K562 (cell line): Measurements from ENCODE around the gene PIK3CA. TPM values are rescaled to one million over a fixed set of nuclear protein-coding genes. Genes with fewer than 3 reads are reported as not detected.
"Not testable (repeated sequence)": the region's sequence is repeated elsewhere in the genome, so short reads cannot be mapped to it uniquely, and the experiment has no call there.

ENCODE experiments used
- ATAC-seq: fragments of 200-7000 bp; cut with Tn5 transposase; 3 replicates; pipeline ENCODE4 v1.9.1; 2020; ENCODE audit warnings: moderate library complexity
- BruUV-seq: library from RNA; stranded (reverse); fragments of 400-500 nt; replicated peaks from 2 replicates; lab custom pipeline; 2021; lab: Mats Ljungman, UMichigan
- CTCF ChIA-PET: fragments of 300-600 bp; formaldehyde crosslinking; extraction: SDS; loops from one replicate; lab custom pipeline; 2021; ENCODE audit warnings: low intra/inter-chr PET ratio; lab: Yijun Ruan, JAX
- POLR2A ChIA-PET: fragments of 300-600, 350-650 bp; sonication (Branson Sonifier 250); formaldehyde crosslinking; extraction: SDS; loops from one replicate; lab custom pipeline; 2021; ENCODE audit warnings: antibody characterized with exemption, inconsistent platforms; lab: Yijun Ruan, JAX
- DNase-seq, 4 experiments: peaks; one replicate each; pipeline versions ENCODE4 v3.0.0 to v3.0.0-alpha.2; 2011 to 2018; ENCODE audit warnings: low spot score in 3 of 4, mixed read lengths in 3 of 4; ENCODE audit errors: extremely low read depth in 1 of 4
- FAIRE-seq: peaks from 2 replicates; lab custom pipeline; 2011; peaks lifted over from hg19 to GRCh38; lab: Jason Lieb, UNC
- H2AFZ ChIP-seq: 2 replicates; pipeline ENCODE4 v1.6.0; 2011; ENCODE audit warnings: low read depth, low read length, control low read depth, inconsistent platforms
- H3K27ac ChIP-seq: fragments of 200-600 bp; 3 replicates; pipeline ENCODE4 v1.8.0; 2011; ENCODE audit warnings: low read depth, mild to moderate bottlenecking, control low read depth, inconsistent platforms, low read length, moderate library complexity, mixed read lengths; ENCODE audit errors: extremely low read depth
- H3K27me3 ChIP-seq, 2 experiments: fragments of 300-600 bp in 1 of 2; 2 replicates in 1 of 2; 3 replicates in 1 of 2; pipeline versions ENCODE4 v1.6.0 to v1.8.0; 2011; ENCODE audit warnings: inconsistent platforms in 2 of 2, low read length in 2 of 2, mild to moderate bottlenecking in 1 of 2, mixed read lengths in 1 of 2, moderate library complexity in 1 of 2; ENCODE audit not compliant: control insufficient read depth in 2 of 2, insufficient read depth in 2 of 2
- H3K36me3 ChIP-seq: fragments of 300-600 bp; 3 replicates; pipeline ENCODE4 v1.8.0; 2011; ENCODE audit warnings: mild to moderate bottlenecking, low read length, inconsistent platforms; ENCODE audit not compliant: control insufficient read depth, insufficient read depth
- H3K4me1 ChIP-seq, 2 experiments: fragments of 200-600 bp in 1 of 2; replicated peaks in 1 of 2; 2 replicates in 1 of 2; 3 replicates in 1 of 2; pipeline versions ENCODE4 v1.5.1 to v1.8.0; 2011; ENCODE audit warnings: inconsistent platforms in 2 of 2, low read length in 2 of 2, mild to moderate bottlenecking in 1 of 2, mixed read lengths in 1 of 2, moderate library complexity in 1 of 2; ENCODE audit not compliant: control insufficient read depth in 2 of 2, insufficient read depth in 2 of 2
- H3K4me2 ChIP-seq: 2 replicates; pipeline ENCODE4 v1.6.1; 2011; ENCODE audit warnings: low read length, control low read depth, inconsistent platforms, mixed read lengths; ENCODE audit not compliant: insufficient read depth
- H3K4me3 ChIP-seq: fragments of 200-600 bp; sonication (generic), shearing (Covaris generic); 2 replicates; pipeline ENCODE4 v1.5.1; 2016; ENCODE audit warnings: control low read depth, inconsistent platforms
- H3K79me2 ChIP-seq: fragments of 200-600 bp; 3 replicates; pipeline ENCODE4 v1.8.0; 2011; ENCODE audit warnings: low read length, inconsistent platforms; ENCODE audit not compliant: control insufficient read depth, insufficient read depth
- H3K9ac ChIP-seq, 2 experiments: 2 replicates each; pipeline versions ENCODE4 v1.6.0 to v1.6.1; 2011; ENCODE audit warnings: low read depth in 2 of 2, low read length in 2 of 2, control low read depth in 1 of 2, inconsistent platforms in 1 of 2, mild to moderate bottlenecking in 1 of 2, mixed read lengths in 1 of 2; ENCODE audit not compliant: insufficient read depth in 1 of 2
- H3K9me1 ChIP-seq: one replicate; pipeline ENCODE4 v1.6.0; 2011; ENCODE audit warnings: inconsistent platforms, mild to moderate bottlenecking, low read length, moderate library complexity; ENCODE audit not compliant: control insufficient read depth, insufficient read depth
- H3K9me3 ChIP-seq: replicated peaks from 2 replicates; pipeline ENCODE4 v1.5.1; 2011; ENCODE audit warnings: low read depth, low read length, inconsistent platforms; ENCODE audit not compliant: control insufficient read depth, insufficient read depth
- H4K20me1 ChIP-seq: replicated peaks from 2 replicates; pipeline ENCODE4 v1.6.1; 2011; ENCODE audit warnings: low read length, inconsistent platforms, mixed read lengths; ENCODE audit not compliant: control insufficient read depth, insufficient read depth
- ATF3 ChIP-seq, 2 experiments: fragments of 450-650 bp in 1 of 2; sonication (generic) in 1 of 2; formaldehyde crosslinking in 1 of 2; IDR thresholded peaks in 1 of 2; conservative IDR thresholded peaks in 1 of 2; 2 replicates each; pipeline versions ENCODE4 v1.6.1 to v1.8.1; 2016 to 2023; ENCODE audit warnings: mild to moderate bottlenecking in 2 of 2, moderate library complexity in 2 of 2, inconsistent platforms in 1 of 2, missing genetic modification reagents in 1 of 2
- ATF4 ChIP-seq: fragments of 450-650 bp; formaldehyde crosslinking; IDR thresholded peaks from 2 replicates; pipeline ENCODE4 v1.4.0; 2022; ENCODE audit warnings: mild to moderate bottlenecking, moderate library complexity
- ATF7 ChIP-seq: fragments of 450-650 bp; IDR thresholded peaks from 2 replicates; pipeline ENCODE4 v1.7.1; 2014; ENCODE audit warnings: mild to moderate bottlenecking, moderate library complexity
- CEBPB ChIP-seq: fragments of 450-650 bp; IDR thresholded peaks from 2 replicates; pipeline ENCODE4 v1.6.1; 2016; ENCODE audit warnings: missing genetic modification characterization, missing compliant biosample characterization
- CEBPG ChIP-seq, 3 experiments: fragments of 200-800 bp in 1 of 3; sonication (Bioruptor generic) in 1 of 3; sonication (generic) in 1 of 3; formaldehyde crosslinking in 1 of 3; IDR thresholded peaks in 2 of 3; conservative IDR thresholded peaks in 1 of 3; 2 replicates each; pipeline versions ENCODE4 v1.6.1 to v1.8.0; 2016 to 2022; ENCODE audit warnings: missing compliant biosample characterization in 2 of 3, missing genetic modification characterization in 2 of 3, mild to moderate bottlenecking in 1 of 3, missing genetic modification reagents in 1 of 3
- IRF9 ChIP-seq: fragments of 450-650 bp; IDR thresholded peaks from 2 replicates; pipeline ENCODE4 v1.6.1; 2016; ENCODE audit warnings: missing biosample characterization, missing genetic modification characterization
- MEIS2 ChIP-seq: fragments of 450-650 bp; IDR thresholded peaks from 2 replicates; pipeline ENCODE4 v1.6.1; 2014; ENCODE audit warnings: mild to moderate bottlenecking; ENCODE audit not compliant: partially characterized antibody
- PKNOX1 ChIP-seq: fragments of 450-650 bp; IDR thresholded peaks from 2 replicates; pipeline ENCODE4 v1.6.1; 2016
- TRIM24 ChIP-seq, 2 experiments: fragments of 450-650 bp; IDR thresholded peaks; 2 replicates each; pipeline ENCODE4 v1.6.1; 2016
- ZSCAN32 ChIP-seq: fragments of 450-650 bp; formaldehyde crosslinking; IDR thresholded peaks from 2 replicates; pipeline ENCODE4 v1.4.0; 2020; ENCODE audit warnings: mild to moderate bottlenecking, moderate library complexity
- WGBS: fragments of 100-300 bp; shearing (Covaris generic); methylation state at CpG from one replicate; pipeline ENCODE4 v1.1.6; 2016; ENCODE audit warnings: low coverage, mixed read lengths; ENCODE audit not compliant: insufficient coverage; ENCODE audit errors: missing lambda C conversion rate; 5-methylcytosine and 5-hydroxymethylcytosine counted together
- in situ Hi-C: fragments of 300-500 bp; cut with MboI; formaldehyde crosslinking; loops from 4 replicates; pipeline ENCODE4 v1.15.0; 2018; ENCODE audit warnings: inconsistent platforms, mixed read lengths
- intact Hi-C: fragments of 100-400 bp; cut with micrococcal nuclease; formaldehyde crosslinking; loops from 2 replicates; pipeline ENCODE4 v1.14.2; 2022
- polyA plus RNA-seq, 8 experiments: library from polyadenylated mRNA; depleted of rRNA in 4 of 8; stranded (reverse) in 5 of 8; unstranded in 3 of 8; fragments of >200 nt; fragmentation: Nextera tagmentation in 2 of 8; fragmentation: Illumina TruSeq in 1 of 8; extraction: Ambion mirVana in 2 of 8; extraction: Trizol in 1 of 8; gene quantifications; 2 replicates each; pipeline versions ENCODE4 v1.2.1 to v1.2.3, GENCODE V29; 2011 to 2014; ENCODE audit warnings: inconsistent platforms in 1 of 8, missing spikeins in 1 of 8
- total RNA-seq, 7 experiments: library from RNA; depleted of rRNA in 6 of 7; stranded (reverse); fragments of >200 nt in 6 of 7; fragmentation: Illumina TruSeq in 2 of 7; extraction: Trizol in 2 of 7; gene quantifications; 2 replicates each; pipeline versions ENCODE4 v1.2.1 to v1.2.3, GENCODE V29; 2011 to 2021; ENCODE audit warnings: low replicate concordance in 1 of 7

Gene PIK3CA
- total and polyA plus RNA-seq, 9 of the 15 experiments (the other 6 are each of a cell fraction or from before 2014, with no cell fraction given) = 3.8 to 19.4 (median 10.8) TPM

- TF ChIP-seq PKNOX1 = no peak
- TF ChIP-seq, all 486 proteins: peak for 0
Observed at GRCh38 chr3:179200790-179201189, 52.6 kb downstream of the PIK3CA start (continued).

GRCh38 chr3:179215550-179215949 lies 67.4 kb downstream of the PIK3CA start:
- H3K27me3 ChIP-seq; DNase-seq; in situ Hi-C loops; H4K20me1 ChIP-seq; H3K4me2 ChIP-seq; H3K4me1 ChIP-seq; H3K9me1 ChIP-seq; POLR2A ChIA-PET; H2AFZ ChIP-seq; H3K79me2 ChIP-seq; H3K9me3 ChIP-seq; H3K27ac ChIP-seq; H3K9ac ChIP-seq; H3K4me3 ChIP-seq; CTCF ChIA-PET; FAIRE-seq; BruUV-seq; intact Hi-C loops; TF ChIP-seq ATF3 (CRISPR knock-in tag; conservative IDR thresholded peaks at IDR 0.05): not testable (repeated sequence)
- no CpG with 5 or more reads among the region's 1 CpG for WGBS
- peaks cover 11% of the 10 kb centered on the region; the same call in 2 of the 3 replicates for H3K36me3 ChIP-seq
- TF ChIP-seq ATF7 (peak; percentile 50; the same call in 1 of the 2 replicates), IRF9 (tag) (peak; percentile 67; the same call in 1 of the 2 replicates), ATF4 (CRISPR knock-in tag) (peak; percentile 75), CEBPB (tag) (peak; percentile 84), ATF3 (IDR thresholded peaks at IDR 0.05) (peak; percentile 94), TRIM24 (IDR thresholded peaks at IDR 0.05) (peak; percentile 93), ZSCAN32 (0 out of 2 replicates have a peak, but pooled peaks have one; percentile 47), CEBPG (CRISPR knock-in tag; IDR thresholded peaks at IDR 0.05) (peak; percentile 36; the same call in 1 of the 2 replicates), CEBPG (tag; conservative IDR thresholded peaks at IDR 0.05 in 1 of 2, IDR thresholded peaks at IDR 0.05 in 1 of 2) (peak; percentile 93 to 94), MEIS2 (peak; percentile 52)
- peak; percentile 71 for ATAC-seq
